Esophagus squamous epithelium (tissue), 5 donors: ENCODE data around the gene TTC3. TPM values are rescaled to one million over a fixed set of nuclear protein-coding genes. Genes with fewer than 3 reads are reported as not detected.
A peak's percentile ranks its signal among the peaks of the same experiment; 100 is the strongest.

Source experiments
- DNase-seq: peaks from one replicate; lab custom pipeline; 2025; lab: John Stamatoyannopoulos, UW
- H3K27ac ChIP-seq, 4 donors: fragments of 200-600 bp; sonication (generic); one replicate each; pipeline ENCODE4 v1.5.1; 2016 to 2019; ENCODE audit warnings: mild to moderate bottlenecking in 1 of 4
- H3K27me3 ChIP-seq, 4 donors: fragments of 200-600 bp; sonication (generic); 1 replicate in 3 of 4; 2 replicates in 1 of 4; pipeline versions ENCODE4 v1.5.1 to v1.6.0; 2017 to 2021; ENCODE audit warnings: antibody characterized with exemption in 1 of 4
- H3K36me3 ChIP-seq, 3 donors: fragments of 200-600 bp; sonication (generic); one replicate each; pipeline ENCODE4 v1.5.1; 2016 to 2019
- H3K4me1 ChIP-seq, 3 donors: fragments of 200-600 bp; sonication (generic); one replicate each; pipeline ENCODE4 v1.5.1; 2017 to 2019
- H3K4me3 ChIP-seq, 4 donors: fragments of 200-600 bp; sonication (generic); 1 replicate in 3 of 4; 2 replicates in 1 of 4; pipeline ENCODE4 v1.5.1; 2016 to 2019; ENCODE audit warnings: mild to moderate bottlenecking in 2 of 4, moderate library complexity in 1 of 4
- H3K9me3 ChIP-seq, 3 donors: fragments of 200-600 bp; sonication (generic); one replicate each; pipeline ENCODE4 v1.5.1; 2016 to 2019
- CTCF ChIP-seq, 6 experiments: fragments of 450-650 bp in 4 of 6; fragments of 200-600 bp in 2 of 6; sonication (generic) in 2 of 6; IDR thresholded peaks; one replicate each; pipeline ENCODE4 v1.5.1; 2016 to 2019; ENCODE audit warnings: antibody characterized with exemption in 6 of 6, mild to moderate bottlenecking in 4 of 6, moderate library complexity in 4 of 6
- POLR2A ChIP-seq, 4 donors: fragments of 450-650 bp; IDR thresholded peaks; one replicate each; pipeline ENCODE4 v1.6.1; 2017; ENCODE audit warnings: antibody characterized with exemption in 4 of 4, mild to moderate bottlenecking in 4 of 4, moderate library complexity in 3 of 4
- WGBS, 2 donors: methylation state at CpG; one replicate each; pipeline ENCODE4 v1.1.5; 2018; 5-methylcytosine and 5-hydroxymethylcytosine counted together
- intact Hi-C: fragments of 100-400 bp; cut with DNase I; formaldehyde crosslinking; loops from one replicate; pipeline ENCODE4 v1.15.0; 2022
- total RNA-seq, 4 donors: library from RNA; depleted of rRNA; stranded (reverse); fragments of >200 nt; gene quantifications; one replicate each; pipeline ENCODE4 v1.1.0, GENCODE V29; 2016
- donor health status: DM: yes; HTN: yes; CAD: no.

The TTC3 gene
- total RNA-seq, 4 donors from 2014 or later, result 41.2 to 80.1 (median 64.1) TPM

- Histone ChIP-seq H3K36me3 (peaks cover 0 to 4% (median 0%) of the 10 kb centered on the region in 3 donors), H3K9me3 (no peaks in the 10 kb centered on the region), H3K4me1 (peaks cover 9 to 45% (median 11%) of the 10 kb centered on the region in 3 donors), H3K27ac (peak overlapping the region; percentile 97 to 100 (median 99)), H3K4me3 (peak overlapping the region; percentile 56 to 87 (median 82)), H3K27me3 (no peaks in the 10 kb centered on the region)
- no peak for DNase-seq
- WGBS, 2 donors, result 3 to 4% methylated on average over 7 to 9 of the region's 13 CpGs
- no peak for TF ChIP-seq POLR2A (IDR thresholded peaks at IDR 0.05)
- TF ChIP-seq CTCF (IDR thresholded peaks at IDR 0.05), result no peak
- intact Hi-C loops, result no loop called here
These were observed 1.1 kb downstream of the TTC3 start for GRCh38 chr21:37074197-37074510.

GRCh38 chr21:37074546-37074945, 1.5 kb downstream of the TTC3 start:
- H3K27ac ChIP-seq, result peak overlapping the region in 2 of 4 donors; percentile 99 to 100
- peaks cover 9 to 45% (median 11%) of the 10 kb centered on the region in 3 donors for H3K4me1 ChIP-seq
- 29 to 39% methylated on average over 9 of the region's 9 CpGs for WGBS, 2 donors
- intact Hi-C loops, result no loop called here
- H3K9me3 ChIP-seq, result no peaks in the 10 kb centered on the region
- TF ChIP-seq CTCF (IDR thresholded peaks at IDR 0.05) (no peak), POLR2A (IDR thresholded peaks at IDR 0.05) (no peak)
- H3K36me3 ChIP-seq, result no peaks in the 10 kb centered on the region
- no peak for DNase-seq
- H3K4me3 ChIP-seq, result peak overlapping the region; percentile 56 to 87 (median 82)
- H3K27me3 ChIP-seq, result no peaks in the 10 kb centered on the region

GRCh38 chr21:37075214-37075770, 2.2 kb downstream of the TTC3 start:
- peaks cover 9 to 38% (median 11%) of the 10 kb centered on the region in 3 donors for H3K4me1 ChIP-seq
- no peak overlapping the region for H3K4me3 ChIP-seq
- TF ChIP-seq POLR2A (IDR thresholded peaks at IDR 0.05), result no peak
- no peak for TF ChIP-seq CTCF (IDR thresholded peaks at IDR 0.05)
- H3K9me3 ChIP-seq, result no peaks in the 10 kb centered on the region
- 90 to 96% methylated on average over 4 of the region's 4 CpGs for WGBS, 2 donors
- H3K36me3 ChIP-seq, result no peaks in the 10 kb centered on the region
- H3K27me3 ChIP-seq, result no peaks in the 10 kb centered on the region
- DNase-seq, result no peak
- no peak overlapping the region for H3K27ac ChIP-seq
- intact Hi-C loops, result no loop called here

- TF ChIP-seq CTCF (IDR thresholded peaks at IDR 0.05), result no peak
- no peak for TF ChIP-seq POLR2A (IDR thresholded peaks at IDR 0.05)
- Histone ChIP-seq H3K9me3 (no peaks in the 10 kb centered on the region), H3K27ac (no peak overlapping the region), H3K4me3 (no peak overlapping the region), H3K36me3 (no peaks in the 10 kb centered on the region), H3K27me3 (no peaks in the 10 kb centered on the region), H3K4me1 (peaks cover 8 to 29% (median 9%) of the 10 kb centered on the region in 3 donors)
- intact Hi-C loops, result no loop called here
- 94 to 100% methylated on average over 2 to 4 of the region's 4 CpGs for WGBS, 2 donors
- no peak for DNase-seq
These were observed 3.2 kb downstream of the TTC3 start for GRCh38 chr21:37076087-37076850.

GRCh38 chr21:37077403-37077802, 4.3 kb downstream of the TTC3 start:
- H3K27ac ChIP-seq, result no peak overlapping the region
- no peaks in the 10 kb centered on the region for H3K9me3 ChIP-seq
- no peak for TF ChIP-seq POLR2A (IDR thresholded peaks at IDR 0.05)
- no peak for TF ChIP-seq CTCF (IDR thresholded peaks at IDR 0.05)
- H3K4me3 ChIP-seq, result no peak overlapping the region
- WGBS, 2 donors, result 80 to 92% methylated on average over 1 of the region's 1 CpG
- H3K36me3 ChIP-seq, result no peaks in the 10 kb centered on the region
- intact Hi-C loops, result no loop called here
- no peak for DNase-seq
- H3K27me3 ChIP-seq, result no peaks in the 10 kb centered on the region
- peaks cover 0 to 19% (median 5%) of the 10 kb centered on the region in 3 donors for H3K4me1 ChIP-seq
